HepG2 (cell line): Measurements from ENCODE around the gene IFNAR1. TPM values are rescaled to one million over a fixed set of nuclear protein-coding genes. Genes with fewer than 3 reads are reported as not detected.

Experiments
- CBFB ChIP-seq: sonication (generic); formaldehyde crosslinking; IDR thresholded peaks from 2 replicates; pipeline ENCODE4 v1.4.0; 2020; ENCODE audit warnings: missing genetic modification reagents
- CREB1 ChIP-seq, 2 experiments: fragments of 450-650 bp in 1 of 2; IDR thresholded peaks; 2 replicates each; pipeline ENCODE4 v1.6.1; 2016 to 2017; ENCODE audit warnings: control low read depth in 1 of 2, mild to moderate bottlenecking in 1 of 2, missing compliant biosample characterization in 1 of 2, missing genetic modification characterization in 1 of 2
- GPBP1L1 ChIP-seq: sonication (generic); formaldehyde crosslinking; IDR thresholded peaks from 2 replicates; pipeline ENCODE4 v1.5.0; 2020; ENCODE audit warnings: mild to moderate bottlenecking, missing genetic modification reagents
- HNF4A ChIP-seq: sonication (generic); formaldehyde crosslinking; IDR thresholded peaks from 2 replicates; pipeline ENCODE4 v1.4.0; 2020; ENCODE audit warnings: missing genetic modification reagents
- LCORL ChIP-seq, 2 experiments: fragments of 450-650 bp in 1 of 2; sonication (generic) in 1 of 2; formaldehyde crosslinking in 1 of 2; IDR thresholded peaks; 2 replicates each; pipeline versions ENCODE4 v1.5.0 to v1.6.1; 2017 to 2020; ENCODE audit warnings: antibody characterized with exemption in 1 of 2, missing genetic modification reagents in 1 of 2
- MEIS2 ChIP-seq: sonication (generic); formaldehyde crosslinking; IDR thresholded peaks from 2 replicates; pipeline ENCODE4 v1.9.0; 2021; ENCODE audit warnings: mild to moderate bottlenecking, missing genetic modification reagents
- MIER3 ChIP-seq: IDR thresholded peaks from 2 replicates; pipeline ENCODE4 v1.6.1; 2016; ENCODE audit warnings: missing compliant biosample characterization, borderline replicate concordance
- PITX1 ChIP-seq: sonication (generic); formaldehyde crosslinking; IDR thresholded peaks from 2 replicates; pipeline ENCODE4 v1.5.1; 2020; ENCODE audit warnings: mild to moderate bottlenecking, missing genetic modification reagents
- RXRA ChIP-seq: sonication (generic); formaldehyde crosslinking; IDR thresholded peaks from 2 replicates; pipeline ENCODE4 v1.5.1; 2020; ENCODE audit warnings: missing genetic modification reagents
- SCMH1 ChIP-seq: sonication (generic); formaldehyde crosslinking; IDR thresholded peaks from 2 replicates; pipeline ENCODE4 v1.9.0; 2021; ENCODE audit warnings: missing genetic modification reagents, mild to moderate bottlenecking, borderline replicate concordance
- ZC3H13 ChIP-seq: sonication (generic); formaldehyde crosslinking; IDR thresholded peaks from 2 replicates; pipeline ENCODE4 v1.8.1; 2023; ENCODE audit warnings: mild to moderate bottlenecking, missing genetic modification reagents, moderate library complexity
- ZGPAT ChIP-seq: IDR thresholded peaks from 2 replicates; pipeline ENCODE4 v1.6.1; 2016; ENCODE audit warnings: mild to moderate bottlenecking
- ZNF562 ChIP-seq: sonication (generic); formaldehyde crosslinking; IDR thresholded peaks from 2 replicates; pipeline ENCODE4 v1.8.0; 2022; ENCODE audit warnings: missing genetic modification reagents, borderline replicate concordance
- ZNF607 ChIP-seq: sonication (generic); formaldehyde crosslinking; IDR thresholded peaks from 2 replicates; pipeline ENCODE4 v1.5.1; 2020; ENCODE audit warnings: missing genetic modification reagents, mild to moderate bottlenecking, borderline replicate concordance
- ZNF639 ChIP-seq: conservative IDR thresholded peaks from 2 replicates; pipeline ENCODE4 v1.6.1; 2018; ENCODE audit warnings: missing genetic modification reagents
- ZNF670 ChIP-seq: sonication (generic); formaldehyde crosslinking; IDR thresholded peaks from 2 replicates; pipeline ENCODE4 v1.8.0; 2022; ENCODE audit warnings: mild to moderate bottlenecking, missing genetic modification reagents, borderline replicate concordance
- ZNF737 ChIP-seq: sonication (generic); formaldehyde crosslinking; IDR thresholded peaks from 2 replicates; pipeline ENCODE4 v1.5.0; 2020; ENCODE audit warnings: missing genetic modification reagents, mild to moderate bottlenecking, borderline replicate concordance
- ZSCAN25 ChIP-seq: sonication (generic); formaldehyde crosslinking; IDR thresholded peaks from 2 replicates; pipeline ENCODE4 v1.8.0; 2022; ENCODE audit warnings: mild to moderate bottlenecking, missing genetic modification reagents
- polyA plus RNA-seq, 8 experiments: library from polyadenylated mRNA; depleted of rRNA in 3 of 8; stranded (reverse) in 7 of 8; unstranded in 1 of 8; fragments of >200 nt; fragmentation: Illumina TruSeq in 4 of 8; extraction: Trizol in 4 of 8; gene quantifications; 2 replicates each; pipeline versions ENCODE4 v1.2.1 to v1.2.3, GENCODE V29; 2011 to 2016; ENCODE audit warnings: low read depth in 4 of 8, missing spikeins in 1 of 8, mixed read lengths in 1 of 8; ENCODE audit not compliant: insufficient read depth in 1 of 8
- total RNA-seq, 5 experiments: library from RNA; depleted of rRNA; stranded (reverse); fragments of >200 nt; fragmentation: Illumina TruSeq; extraction: Trizol; gene quantifications; 2 replicates each; pipeline ENCODE4 v1.2.3, GENCODE V29; 2016; ENCODE audit warnings: low read depth in 1 of 5
- TF ChIP-seq, protein P1 (sequence below): sonication (generic); formaldehyde crosslinking; IDR thresholded peaks from 2 replicates; pipeline ENCODE4 v1.4.0; 2020; ENCODE audit warnings: missing genetic modification reagents, mild to moderate bottlenecking, borderline replicate concordance
- TF ChIP-seq, protein P2 (sequence below): sonication (generic); formaldehyde crosslinking; IDR thresholded peaks from 2 replicates; pipeline ENCODE4 v1.4.0; 2020; ENCODE audit warnings: missing genetic modification reagents

Gene IFNAR1
- total and polyA plus RNA-seq, 2 of the 13 experiments (the other 11 are each of a cell fraction or from before 2014, with no cell fraction given): 6.7 to 9.3 TPM

DNA sequence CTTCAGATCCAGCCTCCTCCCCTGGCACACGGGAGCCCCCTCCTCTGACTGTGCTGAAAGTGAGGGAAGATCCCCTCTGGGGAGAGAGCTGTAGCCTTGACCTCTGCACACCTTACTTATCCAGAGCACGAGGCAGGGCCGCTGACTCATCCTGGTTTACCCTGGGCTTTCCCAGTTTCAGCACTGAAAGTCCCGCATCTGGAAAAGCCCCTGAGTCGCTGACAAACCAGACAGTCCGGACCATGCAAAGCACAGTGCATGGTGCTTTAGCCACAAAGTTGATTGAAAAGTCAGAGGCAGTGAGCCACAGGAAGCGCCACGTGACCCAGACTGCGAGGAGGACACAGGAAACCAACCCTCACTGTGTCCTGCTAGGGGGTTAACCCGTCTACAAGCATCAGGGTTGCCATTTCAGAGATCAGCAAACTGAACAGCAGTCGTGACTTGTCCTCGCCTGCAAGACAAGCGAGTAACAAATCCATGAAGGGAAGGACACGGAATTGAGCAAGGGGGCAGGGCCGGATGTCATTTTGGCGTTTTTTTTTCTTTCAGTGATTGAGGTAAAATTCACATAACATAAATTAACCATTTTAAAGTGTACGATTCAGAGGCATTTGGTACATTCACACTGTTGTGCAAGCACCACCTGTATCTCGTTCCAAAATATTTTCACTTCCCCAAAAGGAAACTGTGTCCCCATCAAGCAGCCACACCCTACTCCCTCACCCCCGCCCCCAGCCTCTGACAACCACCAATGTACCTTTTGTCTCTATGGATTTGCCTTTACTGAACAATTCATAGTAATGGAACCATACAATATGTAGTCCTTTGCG is 58.5 kb downstream of the IFNAR1 start (continued):
- TF ChIP-seq LCORL (IDR thresholded peaks at IDR 0.05) (no peak), LCORL (CRISPR knock-in tag; IDR thresholded peaks at IDR 0.05) (peak; percentile 76; the same call in 1 of the 2 replicates), ZNF607 (CRISPR knock-in tag) (peak; percentile 41; the same call in 1 of the 2 replicates), SCMH1 (CRISPR knock-in tag) (no peak), RXRA (CRISPR knock-in tag) (peak; percentile 90), HNF4A (peak; percentile 80), GPBP1L1 (no peak), ZNF639 (CRISPR knock-in tag) (no peak), PITX1 (CRISPR knock-in tag) (peak; percentile 94), ZNF562 (CRISPR knock-in tag) (no peak), CBFB (CRISPR knock-in tag) (0 out of 2 replicates have a peak, but pooled peaks have one; percentile 21), MIER3 (CRISPR knock-in tag) (peak; percentile 79; the same call in 1 of the 2 replicates), ZNF670 (CRISPR knock-in tag) (peak; percentile 87), ZC3H13 (CRISPR knock-in tag) (0 out of 2 replicates have a peak, but pooled peaks have one; percentile 67), ZSCAN25 (CRISPR knock-in tag) (peak; percentile 64; the same call in 1 of the 2 replicates), ZNF737 (CRISPR knock-in tag) (no peak), CREB1 (IDR thresholded peaks at IDR 0.05) (no peak), CREB1 (CRISPR knock-in tag; IDR thresholded peaks at IDR 0.05) (peak; percentile 63; the same call in 1 of the 2 replicates), MEIS2 (CRISPR knock-in tag) (0 out of 2 replicates have a peak, but pooled peaks have one; percentile 39), ZGPAT (CRISPR knock-in tag) (peak; percentile 83)
- TF ChIP-seq, protein P1, sequence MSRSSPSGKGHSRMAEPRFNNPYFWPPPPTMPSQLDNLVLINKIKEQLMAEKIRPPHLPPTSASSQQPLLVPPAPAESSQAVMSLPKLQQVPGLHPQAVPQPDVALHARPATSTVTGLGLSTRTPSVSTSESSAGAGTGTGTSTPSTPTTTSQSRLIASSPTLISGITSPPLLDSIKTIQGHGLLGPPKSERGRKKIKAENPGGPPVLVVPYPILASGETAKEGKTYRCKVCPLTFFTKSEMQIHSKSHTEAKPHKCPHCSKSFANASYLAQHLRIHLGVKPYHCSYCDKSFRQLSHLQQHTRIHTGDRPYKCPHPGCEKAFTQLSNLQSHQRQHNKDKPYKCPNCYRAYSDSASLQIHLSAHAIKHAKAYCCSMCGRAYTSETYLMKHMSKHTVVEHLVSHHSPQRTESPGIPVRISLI (CRISPR knock-in tag): peak; percentile 25; the same call in 1 of the 2 replicates
- TF ChIP-seq, protein P2, sequence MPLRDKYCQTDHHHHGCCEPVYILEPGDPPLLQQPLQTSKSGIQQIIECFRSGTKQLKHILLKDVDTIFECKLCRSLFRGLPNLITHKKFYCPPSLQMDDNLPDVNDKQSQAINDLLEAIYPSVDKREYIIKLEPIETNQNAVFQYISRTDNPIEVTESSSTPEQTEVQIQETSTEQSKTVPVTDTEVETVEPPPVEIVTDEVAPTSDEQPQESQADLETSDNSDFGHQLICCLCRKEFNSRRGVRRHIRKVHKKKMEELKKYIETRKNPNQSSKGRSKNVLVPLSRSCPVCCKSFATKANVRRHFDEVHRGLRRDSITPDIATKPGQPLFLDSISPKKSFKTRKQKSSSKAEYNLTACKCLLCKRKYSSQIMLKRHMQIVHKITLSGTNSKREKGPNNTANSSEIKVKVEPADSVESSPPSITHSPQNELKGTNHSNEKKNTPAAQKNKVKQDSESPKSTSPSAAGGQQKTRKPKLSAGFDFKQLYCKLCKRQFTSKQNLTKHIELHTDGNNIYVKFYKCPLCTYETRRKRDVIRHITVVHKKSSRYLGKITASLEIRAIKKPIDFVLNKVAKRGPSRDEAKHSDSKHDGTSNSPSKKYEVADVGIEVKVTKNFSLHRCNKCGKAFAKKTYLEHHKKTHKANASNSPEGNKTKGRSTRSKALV (CRISPR knock-in tag): 0 out of 2 replicates have a peak, but pooled peaks have one; percentile 19
